ENCODE data around the gene SPIRE2. TPM values are rescaled to one million over a fixed set of nuclear protein-coding genes. Genes with fewer than 3 reads are reported as not detected.

SPIRE2 gene
- total and polyA plus RNA-seq, 12 donors, result 2.8 to 14.4 (median 5.0) TPM

- no peak overlapping the region for H3K4me3 ChIP-seq
- TF ChIP-seq POLR2A (IDR thresholded peaks at IDR 0.05), result no peak
- intact Hi-C loops (cut with DNase I), result no loop called here
- WGBS, 4 donors, result 90 to 94% (median 91%) methylated on average over 11 to 19 of the region's 19 CpGs
- no peak overlapping the region for H3K27ac ChIP-seq
- H3K36me3 ChIP-seq (replicated peaks in 1 of 2), result peaks cover 0 to 71% of the 10 kb centered on the region in 2 donors
- H3K4me1 ChIP-seq (replicated peaks in 1 of 2), result no peaks in the 10 kb centered on the region
- no peaks in the 10 kb centered on the region for H3K27me3 ChIP-seq
- no peaks in the 10 kb centered on the region for H3K9me3 ChIP-seq (replicated peaks in 1 of 3)
- no peak for DNase-seq
Observed at GRCh38 chr16:89903908-89904515, 75.7 kb downstream of the SPIRE2 start.

GRCh38 chr16:89904606-89905510 is 76.6 kb downstream of the SPIRE2 start:
- H3K4me3 ChIP-seq, result no peak overlapping the region
- intact Hi-C loops (cut with DNase I), result no loop called here
- no peaks in the 10 kb centered on the region for H3K27me3 ChIP-seq
- no peak for DNase-seq
- TF ChIP-seq CTCF (IDR thresholded peaks at IDR 0.05), result no peak
- H3K36me3 ChIP-seq (replicated peaks in 1 of 2), result peaks cover 0 to 69% of the 10 kb centered on the region in 2 donors
- 88 to 93% (median 90%) methylated on average over 17 to 31 of the region's 31 CpGs for WGBS, 4 donors
- H3K27ac ChIP-seq, result no peak overlapping the region
- peaks cover 0 to 2% of the 10 kb centered on the region in 2 donors for H3K4me1 ChIP-seq (replicated peaks in 1 of 2)
- H3K9me3 ChIP-seq (replicated peaks in 1 of 3), result no peaks in the 10 kb centered on the region

- Histone ChIP-seq H3K27ac (no peak overlapping the region), H3K4me3 (no peak overlapping the region), H3K27me3 (no peaks in the 10 kb centered on the region), H3K4me1 (replicated peaks in 1 of 2) (peaks cover 0 to 5% of the 10 kb centered on the region in 2 donors), H3K36me3 (replicated peaks in 1 of 2) (peaks cover 0 to 68% of the 10 kb centered on the region in 2 donors), H3K9me3 (replicated peaks in 1 of 3) (no peaks in the 10 kb centered on the region)
- WGBS, 4 donors, result 89 to 92% (median 90%) methylated on average over 3 to 23 of the region's 23 CpGs
- intact Hi-C loops (cut with DNase I), result no loop called here
- no peak for TF ChIP-seq CTCF (IDR thresholded peaks at IDR 0.05)
- DNase-seq, result no peak
Observed at GRCh38 chr16:89905511-89906139, 77.3 kb downstream of the SPIRE2 start.

GRCh38 chr16:89906140-89907025 is 78.1 kb downstream of the SPIRE2 start:
- 84 to 96% (median 94%) methylated on average over 26 to 40 of the region's 40 CpGs for WGBS, 4 donors
- no peaks in the 10 kb centered on the region for H3K27me3 ChIP-seq
- TF ChIP-seq POLR2A (IDR thresholded peaks at IDR 0.05) (no peak), CTCF (IDR thresholded peaks at IDR 0.05) (no peak)
- H3K9me3 ChIP-seq (replicated peaks in 1 of 3), result no peaks in the 10 kb centered on the region
- peaks cover 0 to 70% of the 10 kb centered on the region in 2 donors for H3K36me3 ChIP-seq (replicated peaks in 1 of 2)
- H3K27ac ChIP-seq, result no peak overlapping the region
- peaks cover 0 to 5% of the 10 kb centered on the region in 2 donors for H3K4me1 ChIP-seq (replicated peaks in 1 of 2)
- no peak for DNase-seq
- H3K4me3 ChIP-seq, result no peak overlapping the region
- intact Hi-C loops (cut with DNase I), result no loop called here
